NCI-H2196 treated with DMSO at 0.1 percent for 48 hours (cell line): ENCODE measurements around the gene TIGAR.

Experiments used
- DNase-seq: peaks from one replicate; lab custom pipeline; 2025; ENCODE audit not compliant: unreplicated experiment; lab: John Stamatoyannopoulos, UW

TIGAR gene, protein sequence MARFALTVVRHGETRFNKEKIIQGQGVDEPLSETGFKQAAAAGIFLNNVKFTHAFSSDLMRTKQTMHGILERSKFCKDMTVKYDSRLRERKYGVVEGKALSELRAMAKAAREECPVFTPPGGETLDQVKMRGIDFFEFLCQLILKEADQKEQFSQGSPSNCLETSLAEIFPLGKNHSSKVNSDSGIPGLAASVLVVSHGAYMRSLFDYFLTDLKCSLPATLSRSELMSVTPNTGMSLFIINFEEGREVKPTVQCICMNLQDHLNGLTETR

DNA sequence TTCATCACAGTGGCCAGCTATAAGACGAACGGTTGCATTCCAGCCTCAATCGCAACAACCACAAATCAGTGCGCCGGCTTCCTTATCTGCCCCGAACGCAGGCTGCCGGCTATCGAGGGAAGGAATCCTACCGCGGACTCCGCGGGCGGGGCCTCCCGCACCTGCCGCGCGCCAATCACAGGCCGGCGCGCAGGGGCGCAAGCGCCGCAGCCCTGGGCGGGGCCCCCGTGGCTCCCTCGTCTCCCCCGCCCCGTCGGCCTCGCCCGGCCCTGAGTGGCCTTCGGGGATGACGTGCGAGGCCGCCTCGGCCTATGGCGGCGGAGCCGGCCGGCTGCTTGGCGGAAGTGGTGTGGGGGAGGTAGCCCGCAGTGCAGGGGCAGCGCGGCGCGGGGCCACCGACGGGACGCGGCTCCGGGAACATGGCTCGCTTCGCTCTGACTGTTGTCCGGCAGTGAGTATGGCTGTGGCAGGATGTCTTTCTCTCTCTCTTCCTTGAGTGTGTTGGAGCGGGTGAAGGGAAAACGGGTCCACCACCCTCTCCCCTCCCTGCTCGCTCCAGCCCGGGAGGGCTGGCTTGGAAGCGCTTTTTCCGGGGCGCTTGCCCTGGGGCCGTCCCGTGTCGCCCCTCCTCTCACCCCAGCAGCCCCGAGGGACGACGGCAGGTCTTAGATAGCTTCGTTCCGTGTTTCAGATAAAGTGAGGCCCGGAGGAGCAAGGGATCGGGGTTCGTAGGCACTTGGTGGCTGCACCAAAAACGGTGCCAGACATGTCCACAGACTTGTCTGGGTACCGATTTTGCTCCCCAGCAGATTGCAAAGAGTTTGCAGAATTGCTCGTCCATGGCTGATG, at the start of gene TIGAR:
TSS of gene TIGAR (plus strand) at position 361 of the 849 bp plus-strand sequence. CDS start at position 420, 59 bp downstream.
- DNase-seq, result peak; percentile 62

DNA sequence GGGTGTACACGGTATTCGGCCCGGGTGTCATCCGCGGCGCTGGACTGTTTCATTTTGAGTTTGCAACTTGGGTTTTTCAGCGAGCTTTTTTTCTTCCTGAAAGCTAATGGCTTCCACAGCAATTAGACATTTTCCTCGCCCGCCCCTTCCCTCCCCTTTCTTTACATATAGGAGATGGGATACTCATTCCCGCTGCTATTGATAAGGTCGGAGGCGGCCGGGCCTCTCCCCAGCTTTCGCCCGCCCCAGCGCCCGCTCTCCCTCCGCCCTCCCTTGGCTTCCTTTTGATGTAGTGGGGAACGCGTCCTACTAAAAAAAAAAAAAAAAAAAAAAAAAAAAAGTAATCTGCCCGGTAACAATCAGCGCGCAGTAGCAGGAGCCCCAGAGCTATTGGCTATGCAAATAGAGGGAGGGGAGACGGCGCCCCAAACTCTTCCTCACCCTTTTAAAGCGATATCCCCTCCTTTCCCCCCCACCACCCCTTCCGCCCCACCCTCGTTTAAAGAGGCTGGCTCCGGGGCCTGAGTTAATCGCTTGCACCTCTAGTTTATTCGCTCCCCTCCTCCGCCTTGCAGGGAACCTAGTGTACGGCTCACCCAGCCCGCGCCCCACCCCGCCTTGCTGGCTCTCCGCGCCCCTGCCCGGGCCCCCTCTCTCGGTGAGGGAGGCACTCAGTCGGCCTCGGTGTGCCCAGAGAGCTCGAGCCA, 49.1 kb upstream of the TIGAR start:
- DNase-seq, result no peak

DNA sequence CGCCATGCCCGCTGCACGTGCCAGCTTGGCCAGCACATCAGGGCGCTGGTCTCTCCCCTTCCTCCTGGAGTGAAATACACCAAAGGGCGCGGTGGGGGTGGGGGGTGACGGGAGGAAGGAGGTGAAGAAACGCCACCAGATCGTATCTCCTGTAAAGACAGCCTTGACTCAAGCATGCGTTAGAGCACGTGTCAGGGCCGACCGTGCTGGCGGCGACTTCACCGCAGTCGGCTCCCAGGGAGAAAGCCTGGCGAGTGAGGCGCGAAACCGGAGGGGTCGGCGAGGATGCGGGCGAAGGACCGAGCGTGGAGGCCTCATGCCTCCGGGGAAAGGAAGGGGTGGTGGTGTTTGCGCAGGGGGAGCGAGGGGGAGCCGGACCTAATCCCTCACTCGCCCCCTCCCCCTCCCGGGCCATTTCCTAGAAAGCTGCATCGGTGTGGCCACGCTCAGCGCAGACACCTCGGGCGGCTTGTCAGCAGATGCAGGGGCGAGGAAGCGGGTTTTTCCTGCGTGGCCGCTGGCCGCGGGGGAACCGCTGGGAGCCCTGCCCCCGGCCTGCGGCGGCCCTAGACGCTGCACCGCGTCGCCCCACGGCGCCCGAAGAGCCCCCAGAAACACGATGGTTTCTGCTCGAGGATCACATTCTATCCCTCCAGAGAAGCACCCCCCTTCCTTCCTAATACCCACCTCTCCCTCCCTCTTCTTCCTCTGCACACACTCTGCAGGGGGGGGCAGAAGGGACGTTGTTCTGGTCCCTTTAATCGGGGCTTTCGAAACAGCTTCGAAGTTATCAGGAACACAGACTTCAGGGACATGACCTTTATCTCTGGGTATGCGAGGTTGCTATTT, 48.4 kb upstream of the TIGAR start:
- DNase-seq, result no peak

DNA sequence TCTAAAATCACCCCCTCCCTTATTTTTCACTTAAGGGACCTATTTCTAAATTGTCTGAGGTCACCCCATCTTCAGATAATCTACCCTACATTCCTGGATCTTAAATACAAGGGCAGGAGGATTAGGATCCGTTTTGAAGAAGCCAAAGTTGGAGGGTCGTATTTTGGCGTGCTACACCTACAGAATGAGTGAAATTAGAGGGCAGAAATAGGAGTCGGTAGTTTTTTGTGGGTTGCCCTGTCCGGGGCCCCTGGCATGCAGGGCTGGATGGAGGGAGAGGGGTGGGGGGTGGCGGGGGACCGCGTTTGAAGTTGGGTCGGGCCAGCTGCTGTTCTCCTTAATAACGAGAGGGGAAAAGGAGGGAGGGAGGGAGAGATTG, 47.8 kb upstream of the TIGAR start:
- no peak for DNase-seq

DNA sequence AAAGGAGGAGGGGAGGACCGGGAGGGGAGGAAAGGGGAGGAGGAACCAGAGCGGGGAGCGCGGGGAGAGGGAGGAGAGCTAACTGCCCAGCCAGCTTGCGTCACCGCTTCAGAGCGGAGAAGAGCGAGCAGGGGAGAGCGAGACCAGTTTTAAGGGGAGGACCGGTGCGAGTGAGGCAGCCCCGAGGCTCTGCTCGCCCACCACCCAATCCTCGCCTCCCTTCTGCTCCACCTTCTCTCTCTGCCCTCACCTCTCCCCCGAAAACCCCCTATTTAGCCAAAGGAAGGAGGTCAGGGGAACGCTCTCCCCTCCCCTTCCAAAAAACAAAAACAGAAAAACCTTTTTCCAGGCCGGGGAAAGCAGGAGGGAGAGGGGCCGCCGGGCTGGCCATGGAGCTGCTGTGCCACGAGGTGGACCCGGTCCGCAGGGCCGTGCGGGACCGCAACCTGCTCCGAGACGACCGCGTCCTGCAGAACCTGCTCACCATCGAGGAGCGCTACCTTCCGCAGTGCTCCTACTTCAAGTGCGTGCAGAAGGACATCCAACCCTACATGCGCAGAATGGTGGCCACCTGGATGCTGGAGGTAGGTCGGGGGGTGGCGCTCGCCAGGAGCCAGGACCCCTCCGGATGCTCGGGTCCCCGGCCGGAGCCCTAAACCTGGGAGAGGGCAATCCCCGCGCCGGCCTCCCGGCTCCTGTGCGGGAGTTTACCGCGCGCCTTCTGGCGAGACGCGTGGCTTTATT, 47.2 kb upstream of the TIGAR start, which contains the start of gene CCND2:
TSS of gene CCND2 (plus strand) at position 111 of the 744 bp plus-strand sequence. CDS start at position 390, 279 bp downstream.
- DNase-seq, result peak; percentile 12

DNA sequence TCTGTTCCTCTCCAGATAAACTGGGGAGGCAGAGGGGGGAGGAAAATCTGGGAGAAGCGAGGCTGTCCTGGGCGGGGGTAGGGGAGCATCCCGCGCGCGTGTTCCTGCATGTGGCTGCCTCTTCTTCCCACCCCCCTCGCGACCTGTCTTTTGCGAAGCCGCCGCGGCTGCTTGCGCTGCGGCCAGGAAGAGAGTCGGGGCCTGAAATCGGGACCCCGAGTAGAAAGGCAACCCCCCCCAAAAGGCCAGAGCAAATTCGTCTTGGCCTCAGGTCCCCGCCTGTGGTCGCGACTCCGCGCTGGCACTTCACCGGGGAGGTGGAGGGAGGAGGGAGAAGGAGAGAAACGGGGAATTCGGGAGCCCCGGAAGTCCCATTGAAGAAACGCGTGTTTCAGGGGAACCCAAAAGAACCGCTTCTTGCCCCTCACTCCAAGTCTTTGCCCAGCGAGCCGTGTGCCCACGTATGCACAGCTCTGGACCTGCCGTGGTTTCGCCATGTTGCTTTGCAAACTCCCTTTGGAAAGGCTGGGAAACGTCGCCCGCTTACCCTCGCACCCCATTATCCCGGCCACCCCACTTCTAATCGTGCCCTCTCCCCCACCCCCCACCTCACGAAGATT, 46.5 kb upstream of the TIGAR start:
- no peak for DNase-seq

DNA sequence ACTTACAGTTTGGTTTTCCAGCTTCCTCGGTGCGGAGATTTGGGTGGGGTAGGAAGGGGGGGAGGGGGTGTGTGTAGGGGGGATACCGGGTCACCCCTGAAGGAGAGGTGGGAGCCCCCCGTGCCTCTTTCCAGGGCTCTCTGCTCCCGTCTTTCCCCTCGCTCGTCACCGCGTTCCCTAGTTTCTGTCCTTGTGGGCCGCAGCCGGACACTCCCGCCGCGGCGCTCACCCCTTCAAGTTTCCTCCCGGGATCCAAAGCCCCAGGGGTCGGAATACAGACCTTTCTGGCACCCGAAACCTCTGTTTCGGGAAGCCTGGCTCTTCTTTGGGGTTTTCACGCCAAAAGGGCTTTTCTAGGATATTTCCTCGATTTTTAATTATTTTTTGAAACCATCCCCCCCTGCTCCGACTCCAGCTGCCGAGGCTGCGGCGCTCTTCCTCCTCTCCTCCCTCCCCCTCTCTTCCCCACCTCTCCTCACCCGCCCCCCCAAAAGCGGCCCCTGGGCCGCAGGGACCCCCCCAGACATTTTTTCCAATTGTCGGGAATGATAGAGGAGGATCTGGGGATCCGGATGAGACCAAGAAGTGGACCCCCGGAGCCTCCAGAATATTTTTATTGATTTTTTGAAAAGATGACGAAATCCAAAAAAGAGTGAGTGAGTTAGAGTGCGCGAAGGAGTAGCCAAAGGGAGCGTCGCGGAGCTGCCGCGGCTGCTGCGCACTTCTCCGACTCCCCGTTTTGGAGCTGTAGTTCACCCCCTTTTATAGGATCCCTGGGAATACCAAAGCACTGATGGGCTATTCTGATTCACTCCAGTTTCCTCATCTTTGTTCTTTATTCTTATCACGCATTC, 45.8 kb upstream of the TIGAR start:
- no peak for DNase-seq

DNA sequence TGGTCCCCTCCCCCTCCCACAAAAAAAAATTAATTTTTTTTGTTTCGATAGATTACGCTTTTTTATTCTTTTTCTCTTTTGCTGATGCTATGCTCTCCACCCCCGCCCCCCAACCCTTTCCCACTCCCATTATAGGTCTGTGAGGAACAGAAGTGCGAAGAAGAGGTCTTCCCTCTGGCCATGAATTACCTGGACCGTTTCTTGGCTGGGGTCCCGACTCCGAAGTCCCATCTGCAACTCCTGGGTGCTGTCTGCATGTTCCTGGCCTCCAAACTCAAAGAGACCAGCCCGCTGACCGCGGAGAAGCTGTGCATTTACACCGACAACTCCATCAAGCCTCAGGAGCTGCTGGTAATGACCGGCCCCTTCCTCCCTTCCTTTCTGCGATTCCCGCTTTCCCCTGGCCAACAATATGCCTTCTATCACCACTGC, 45.1 kb upstream of the TIGAR start:
- no peak for DNase-seq

DNA sequence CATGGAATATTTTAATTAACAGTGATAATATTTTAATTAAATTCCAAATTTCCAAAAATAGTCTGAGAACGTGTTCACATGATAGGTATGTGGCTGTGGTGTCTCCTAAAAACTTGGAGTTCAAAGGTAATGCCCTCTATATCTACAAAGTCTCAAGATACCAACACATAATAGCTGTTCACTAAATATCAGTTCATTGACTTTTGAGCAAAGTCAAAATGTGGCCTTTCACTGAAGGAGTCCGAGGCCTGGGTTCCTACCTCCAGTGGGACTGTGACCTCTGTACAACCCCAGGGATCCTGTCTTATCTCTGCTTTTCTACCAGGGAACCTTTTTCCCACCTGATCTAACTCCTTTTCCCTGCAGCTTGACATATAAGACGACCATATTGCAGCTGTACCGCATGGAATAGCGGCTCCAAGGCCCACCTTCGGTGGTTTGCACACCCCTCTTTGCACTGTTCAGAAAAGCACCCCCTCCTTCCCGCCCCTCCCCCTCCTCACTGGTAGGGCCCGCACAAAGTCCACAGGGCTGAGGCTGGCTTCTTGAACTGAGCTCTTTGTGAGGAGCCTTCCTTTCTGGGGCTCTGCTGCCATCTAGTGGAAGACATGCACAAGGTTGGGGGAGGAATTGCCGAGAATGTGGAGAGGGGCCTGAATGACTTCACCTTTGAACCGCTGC, 44.3 kb upstream of the TIGAR start:
- DNase-seq, result peak; percentile 50

DNA sequence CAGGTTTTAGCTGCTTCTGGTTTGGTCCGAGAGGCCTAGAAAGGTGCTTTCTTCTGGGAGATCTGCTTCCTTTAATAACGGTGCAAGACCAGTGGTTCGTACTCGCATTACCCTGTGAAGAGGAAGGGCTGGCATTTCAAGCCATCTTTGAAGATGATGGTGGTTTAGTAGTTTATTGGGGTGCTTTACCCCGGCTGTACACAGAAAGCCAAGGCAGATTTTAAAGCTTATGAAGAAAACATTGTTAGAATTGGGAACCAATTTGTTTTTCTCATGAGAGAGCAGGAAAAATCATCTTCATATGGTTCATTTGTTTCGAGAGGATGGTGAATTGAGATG, 43.8 kb upstream of the TIGAR start:
- DNase-seq, result no peak

DNA sequence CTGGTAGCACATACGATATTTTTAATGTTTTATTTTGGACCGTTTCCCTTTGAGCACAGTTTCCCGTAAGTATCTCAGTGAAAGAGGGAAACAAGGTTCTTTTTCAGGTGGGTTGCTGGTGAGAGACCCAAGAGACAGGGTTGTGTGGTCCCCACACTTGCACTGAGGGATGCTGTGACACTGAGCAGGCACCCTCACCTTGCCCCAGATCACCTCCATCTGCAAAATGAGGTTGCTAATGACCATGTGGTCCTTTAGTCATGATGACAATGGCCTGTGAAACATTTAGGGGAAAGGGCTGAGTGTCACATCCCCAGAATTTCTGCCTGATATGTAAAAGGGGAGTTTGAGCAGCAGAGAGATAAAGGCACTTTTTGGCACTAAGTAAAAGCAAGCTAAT, 43.2 kb upstream of the TIGAR start:
- no peak for DNase-seq

DNA sequence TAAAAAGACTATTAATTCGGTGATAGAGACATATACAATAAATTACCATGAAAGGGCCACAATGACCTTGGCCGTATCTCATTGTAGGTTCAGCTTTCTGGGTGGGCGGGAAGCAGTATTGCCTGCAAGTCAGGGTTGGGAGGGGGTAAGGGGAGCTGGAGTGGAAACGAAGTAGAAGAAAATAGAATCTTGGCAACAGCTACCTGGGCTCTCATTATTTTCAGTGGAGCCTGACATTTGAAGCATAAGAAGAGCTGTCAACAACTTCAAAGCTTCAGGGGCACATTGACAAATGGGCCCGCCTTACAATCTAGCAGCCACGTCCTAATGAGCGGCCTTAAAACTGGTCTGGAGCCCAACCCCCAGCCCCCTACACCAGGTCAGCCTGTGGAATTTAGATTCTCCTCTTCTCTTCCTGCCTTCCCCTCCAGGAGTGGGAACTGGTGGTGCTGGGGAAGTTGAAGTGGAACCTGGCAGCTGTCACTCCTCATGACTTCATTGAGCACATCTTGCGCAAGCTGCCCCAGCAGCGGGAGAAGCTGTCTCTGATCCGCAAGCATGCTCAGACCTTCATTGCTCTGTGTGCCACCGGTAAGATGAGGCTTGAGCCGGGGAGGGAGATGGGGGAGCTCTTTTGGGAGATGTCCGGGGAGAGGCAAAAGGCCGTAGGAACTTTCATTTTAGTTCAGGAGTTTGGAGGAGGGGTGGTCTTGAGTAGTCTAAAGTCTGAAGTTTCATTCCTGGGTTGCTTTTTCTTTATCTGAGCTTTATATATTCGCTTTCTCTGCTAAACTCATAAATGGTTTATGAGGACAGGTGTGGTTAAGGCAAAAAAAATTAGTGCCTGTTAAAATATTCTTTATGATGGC, 42.5 kb upstream of the TIGAR start:
- no peak for DNase-seq

DNA sequence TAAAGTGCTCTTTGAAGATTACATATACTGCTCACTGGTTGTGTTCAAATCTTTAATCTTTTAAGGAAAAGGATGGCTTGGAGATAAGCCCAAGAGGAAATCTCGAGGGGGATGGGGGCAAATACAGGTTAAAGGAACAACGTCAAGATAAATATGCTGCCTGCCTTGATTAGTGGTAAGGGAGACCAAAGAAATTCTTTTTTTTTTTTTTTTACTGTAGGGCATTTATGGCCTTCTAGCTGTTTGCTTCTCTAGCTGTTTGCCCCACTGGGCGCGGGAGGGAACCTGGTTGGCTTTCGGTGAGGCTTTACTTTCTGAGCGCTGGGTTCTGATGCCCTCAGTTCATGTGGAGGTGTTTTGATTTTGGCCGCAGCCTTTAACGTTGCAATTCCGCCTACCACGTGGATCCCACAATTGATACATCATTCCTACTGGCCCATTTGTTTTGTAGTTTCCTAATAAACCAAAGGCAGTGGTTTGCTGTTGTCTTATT, 41.8 kb upstream of the TIGAR start:
- no peak for DNase-seq

DNA sequence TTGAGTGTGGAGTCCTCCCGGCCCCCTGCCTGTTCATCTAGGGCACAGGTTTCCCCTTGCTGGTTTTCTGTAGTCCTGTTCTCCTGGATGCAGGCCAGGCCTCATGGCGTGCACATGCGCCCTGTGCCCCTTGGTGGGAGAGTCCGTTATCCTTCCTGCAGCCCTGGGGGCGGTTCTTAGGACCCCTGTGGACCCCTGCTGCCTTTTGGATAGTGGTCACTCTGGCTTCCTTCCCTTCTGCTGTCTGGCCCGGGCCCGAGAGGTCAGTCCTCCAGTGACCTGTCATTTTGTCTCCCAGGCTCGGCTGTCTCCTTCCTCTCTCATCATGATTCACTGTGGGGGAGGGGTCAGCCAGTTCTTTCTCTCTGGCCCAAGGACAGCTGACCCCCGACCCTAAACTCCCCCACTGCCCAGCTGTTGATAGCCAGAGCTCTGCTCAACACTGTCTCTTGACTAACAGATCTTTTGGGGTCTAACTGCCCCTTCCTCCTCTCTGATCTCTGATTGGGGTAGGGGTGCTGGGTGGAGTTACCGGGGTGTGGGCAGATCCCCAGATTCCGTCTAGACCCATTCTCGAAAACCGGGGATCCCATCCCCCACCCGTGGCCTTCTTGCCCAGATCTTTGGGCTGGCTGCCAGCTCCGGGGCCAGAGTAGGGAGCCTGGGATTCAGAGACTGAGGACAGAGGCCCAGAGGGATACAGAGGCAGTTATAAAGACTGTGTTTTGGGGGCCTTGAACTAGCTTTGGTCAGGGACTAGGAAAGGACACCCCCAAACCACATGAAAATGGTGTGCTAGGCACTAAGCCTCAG, 40.5 kb upstream of the TIGAR start:
- no peak for DNase-seq

DNA sequence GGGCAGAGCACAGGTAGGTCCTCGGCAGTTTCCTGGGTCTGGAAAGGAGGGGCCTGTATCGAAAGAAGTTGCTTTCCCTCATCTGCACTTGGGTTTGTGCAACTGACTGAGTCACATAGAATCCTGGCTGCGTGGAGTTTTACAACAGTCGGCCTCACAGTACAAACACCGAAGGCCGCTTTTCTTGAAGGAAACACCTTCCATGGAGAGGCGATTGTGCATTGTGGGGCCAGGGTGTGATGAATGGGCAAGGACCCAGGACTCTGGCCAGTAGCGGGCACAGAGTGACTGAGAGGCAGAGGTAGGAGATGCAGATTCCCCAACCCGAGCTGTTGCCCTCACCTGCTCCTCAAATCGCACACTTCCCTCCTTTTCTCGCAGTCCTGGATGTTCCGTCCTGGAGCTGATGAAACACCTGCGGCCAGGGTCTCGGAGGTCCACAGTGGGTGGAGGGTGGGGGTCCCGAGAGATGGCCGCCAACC, 39.8 kb upstream of the TIGAR start:
- DNase-seq, result no peak
